HFF-Myc (cell line): ENCODE data around the gene SPIRE1.

ENCODE experiments used
- DNase-seq: peaks from one replicate; pipeline ENCODE4 v3.0.0-alpha.2; 2011; ENCODE audit warnings: low read depth; ENCODE audit errors: extremely low read depth
- H3K4me3 ChIP-seq: replicated peaks from 2 replicates; pipeline ENCODE4 v1.5.1; 2011; ENCODE audit warnings: low read depth, mild to moderate bottlenecking, control low read depth, low read length
- TF ChIP-seq, protein P1 (sequence below): IDR thresholded peaks from 2 replicates; pipeline ENCODE4 v1.5.1; 2012; ENCODE audit warnings: mild to moderate bottlenecking, low read depth, low read length, control low read depth; ENCODE audit errors: missing control alignments

The SPIRE1 gene

DNA sequence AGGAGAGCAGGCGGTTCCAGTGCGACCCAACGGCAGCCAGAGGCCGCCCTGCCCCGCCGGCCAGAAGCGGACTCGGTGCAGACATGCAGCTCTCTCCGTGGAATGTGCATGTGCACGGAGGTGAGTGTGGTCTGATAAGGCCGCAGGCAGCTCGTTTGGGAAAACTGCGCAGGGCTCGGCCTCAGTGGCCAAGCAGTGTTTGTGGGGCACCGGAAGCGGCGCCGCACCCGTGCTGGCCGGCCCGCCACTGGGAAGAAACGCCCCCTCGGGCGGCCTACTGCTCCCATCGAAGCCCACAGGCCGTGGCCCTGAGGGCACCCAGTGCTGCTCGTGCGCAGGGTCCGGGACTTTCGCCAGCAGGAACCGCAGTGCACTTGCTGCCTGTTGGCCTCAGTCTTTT lies 225.0 kb downstream of the SPIRE1 start:
- TF ChIP-seq, protein P1, sequence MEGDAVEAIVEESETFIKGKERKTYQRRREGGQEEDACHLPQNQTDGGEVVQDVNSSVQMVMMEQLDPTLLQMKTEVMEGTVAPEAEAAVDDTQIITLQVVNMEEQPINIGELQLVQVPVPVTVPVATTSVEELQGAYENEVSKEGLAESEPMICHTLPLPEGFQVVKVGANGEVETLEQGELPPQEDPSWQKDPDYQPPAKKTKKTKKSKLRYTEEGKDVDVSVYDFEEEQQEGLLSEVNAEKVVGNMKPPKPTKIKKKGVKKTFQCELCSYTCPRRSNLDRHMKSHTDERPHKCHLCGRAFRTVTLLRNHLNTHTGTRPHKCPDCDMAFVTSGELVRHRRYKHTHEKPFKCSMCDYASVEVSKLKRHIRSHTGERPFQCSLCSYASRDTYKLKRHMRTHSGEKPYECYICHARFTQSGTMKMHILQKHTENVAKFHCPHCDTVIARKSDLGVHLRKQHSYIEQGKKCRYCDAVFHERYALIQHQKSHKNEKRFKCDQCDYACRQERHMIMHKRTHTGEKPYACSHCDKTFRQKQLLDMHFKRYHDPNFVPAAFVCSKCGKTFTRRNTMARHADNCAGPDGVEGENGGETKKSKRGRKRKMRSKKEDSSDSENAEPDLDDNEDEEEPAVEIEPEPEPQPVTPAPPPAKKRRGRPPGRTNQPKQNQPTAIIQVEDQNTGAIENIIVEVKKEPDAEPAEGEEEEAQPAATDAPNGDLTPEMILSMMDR, result no peak
- no peak for DNase-seq
- no peak overlapping the region for H3K4me3 ChIP-seq

DNA sequence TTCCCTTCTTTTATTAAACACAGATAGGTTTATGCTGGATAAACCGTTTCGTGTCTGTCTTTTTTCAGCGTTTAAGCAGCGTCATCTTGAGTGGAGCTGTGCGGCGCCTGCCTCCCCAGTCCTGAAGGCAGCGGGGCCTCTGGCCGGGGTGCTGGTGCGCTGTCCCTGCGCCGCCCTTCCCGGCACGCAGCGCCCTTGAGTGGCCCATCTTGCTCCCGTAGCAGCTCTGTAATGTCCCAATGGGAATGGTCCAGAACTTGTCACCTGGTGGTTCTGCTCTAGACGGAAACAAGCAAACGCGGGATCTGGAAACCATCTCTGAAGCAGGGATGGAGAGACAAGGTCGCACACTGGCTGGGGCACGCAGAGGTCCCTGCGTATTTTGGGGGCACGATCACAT lies 225.7 kb downstream of the SPIRE1 start:
- no peak overlapping the region for H3K4me3 ChIP-seq
- DNase-seq, result no peak
- TF ChIP-seq, protein P1, result no peak

DNA sequence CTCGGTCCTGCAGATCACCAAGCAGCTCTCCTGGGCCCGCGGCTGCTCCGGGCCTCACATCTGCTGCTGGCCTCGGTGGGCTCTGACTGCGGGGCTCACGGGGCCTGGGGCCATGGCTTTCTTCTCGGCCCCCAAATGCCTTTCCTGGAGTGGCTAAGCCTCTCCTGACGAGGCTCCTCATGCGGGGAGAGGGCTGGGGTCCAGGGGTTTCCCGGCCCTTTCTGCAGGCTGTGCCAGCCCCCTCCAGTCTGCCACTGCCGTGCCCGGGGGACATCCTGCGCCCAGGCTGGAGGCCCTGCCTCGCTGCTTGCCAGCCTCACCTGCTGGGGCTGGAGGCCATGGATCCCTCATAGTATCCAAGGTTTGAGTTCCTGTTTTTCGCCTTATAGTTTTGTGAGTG lies 226.3 kb downstream of the SPIRE1 start:
- TF ChIP-seq, protein P1, result no peak
- no peak overlapping the region for H3K4me3 ChIP-seq
- DNase-seq, result no peak

DNA sequence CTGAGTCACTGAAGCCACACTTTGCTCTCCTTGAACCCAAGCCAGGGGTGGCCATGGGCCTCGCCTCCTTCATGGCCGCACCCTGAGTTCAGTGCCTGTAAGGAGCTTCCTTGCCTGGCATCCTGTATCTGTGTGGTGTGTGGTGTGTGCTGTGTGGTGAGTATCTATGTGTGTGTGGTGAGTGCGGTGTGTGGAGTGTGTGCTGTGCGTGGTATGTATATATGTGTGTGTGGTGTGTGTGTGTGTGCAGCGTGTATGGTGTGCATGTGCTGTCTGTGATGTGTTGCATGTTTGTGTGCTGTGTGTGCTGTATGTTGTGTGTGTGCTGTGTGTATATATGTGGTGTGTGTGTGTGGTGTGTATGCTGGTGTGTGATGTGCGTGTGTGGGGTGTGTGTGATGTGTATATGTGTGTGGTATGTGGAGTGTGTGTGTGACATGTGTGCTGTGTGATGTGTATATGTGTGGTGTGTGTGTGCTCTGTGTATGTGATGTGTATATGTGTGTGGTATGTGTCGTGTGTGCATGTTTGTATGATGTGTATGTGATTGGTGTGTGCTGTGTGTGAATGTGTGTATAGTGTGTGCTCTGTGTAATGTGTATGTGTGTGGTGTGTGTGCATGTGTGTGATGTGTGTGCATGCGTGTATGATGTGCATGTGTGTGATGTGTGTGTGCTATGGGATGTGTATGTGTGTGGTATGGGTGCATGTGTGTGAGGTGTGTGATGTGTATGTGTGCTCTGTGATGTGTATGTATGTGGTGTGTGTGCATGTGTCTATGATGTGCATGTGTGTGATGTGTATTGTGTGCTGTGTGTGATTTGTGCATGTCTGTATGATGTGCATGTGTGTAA lies 227.5 kb downstream of the SPIRE1 start:
- DNase-seq, result no peak
- H3K4me3 ChIP-seq, result no peak overlapping the region
- TF ChIP-seq, protein P1, result no peak

DNA sequence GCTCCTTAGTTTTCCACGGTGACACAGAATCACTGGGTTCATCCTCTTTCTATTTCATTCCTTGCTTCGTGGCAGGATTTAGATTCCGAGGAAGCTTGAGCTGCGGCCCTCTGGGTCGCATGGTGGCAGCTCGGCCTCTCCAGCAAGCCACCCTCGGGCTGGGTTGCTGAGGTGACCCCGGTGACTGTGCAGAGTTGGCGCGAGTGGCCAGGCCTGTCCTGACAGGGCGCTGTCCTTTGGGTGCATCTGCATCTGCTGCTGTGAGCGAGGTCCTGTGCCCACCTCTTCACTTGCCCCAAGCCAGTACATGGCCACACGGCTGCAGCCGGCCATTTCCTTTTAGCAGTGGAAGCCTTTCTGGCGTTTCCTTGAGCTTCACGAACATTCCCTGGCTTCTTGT lies 228.4 kb downstream of the SPIRE1 start:
- TF ChIP-seq, protein P1, result no peak
- no peak for DNase-seq
- no peak overlapping the region for H3K4me3 ChIP-seq

DNA sequence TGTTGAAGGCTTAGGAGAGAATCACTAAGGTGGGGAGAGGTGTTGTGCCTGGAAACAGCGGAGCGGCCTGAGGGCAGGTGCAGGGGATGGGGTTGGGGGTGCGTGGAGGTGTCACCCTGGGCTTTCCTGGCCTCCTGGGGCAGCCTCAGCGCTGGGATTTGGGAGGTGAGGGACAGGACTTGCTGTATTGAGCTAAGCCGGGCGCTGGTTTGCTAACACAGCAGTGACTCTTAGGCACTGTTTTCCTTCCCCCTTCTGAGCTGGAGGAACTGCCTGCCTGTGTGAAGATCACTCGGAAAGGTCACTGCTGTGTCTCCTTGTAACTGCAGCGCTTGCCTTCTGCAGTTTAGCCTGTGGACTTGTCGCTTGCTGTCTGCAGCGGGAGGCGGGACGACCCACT lies 229.0 kb downstream of the SPIRE1 start:
- TF ChIP-seq, protein P1, result no peak
- H3K4me3 ChIP-seq, result no peak overlapping the region
- DNase-seq, result no peak
